Smooth muscle cell (in vitro differentiated cells): ENCODE data around the gene ARHGAP22. TPM values are rescaled to one million over a fixed set of nuclear protein-coding genes. Genes with fewer than 3 reads are reported as not detected.
"Not testable (repeated sequence)": the region's sequence is repeated elsewhere in the genome, so short reads cannot be mapped to it uniquely, and the experiment has no call there.

ENCODE experiments used
- DNase-seq: peaks from one replicate; lab custom pipeline; 2025; ENCODE audit not compliant: unreplicated experiment; lab: John Stamatoyannopoulos, UW
- H2AFZ ChIP-seq: fragments of 200-600 bp; sonication (generic); 2 replicates; pipeline ENCODE4 v1.6.0; 2016; ENCODE audit warnings: antibody characterized with exemption, low read depth, mild to moderate bottlenecking
- H3F3A ChIP-seq: fragments of 200-600 bp; sonication (generic); 2 replicates; pipeline ENCODE4 v1.6.0; 2017; ENCODE audit warnings: antibody characterized with exemption, low read depth
- H3K27ac ChIP-seq: fragments of 200-600 bp; sonication (generic); 2 replicates; pipeline ENCODE4 v1.5.1; 2016; ENCODE audit warnings: low read depth, mild to moderate bottlenecking
- H3K27me3 ChIP-seq: fragments of 200-600 bp; sonication (generic); 2 replicates; pipeline ENCODE4 v1.6.1; 2016; ENCODE audit warnings: low read depth, mild to moderate bottlenecking
- H3K36me3 ChIP-seq: fragments of 200-600 bp; sonication (generic); 2 replicates; pipeline ENCODE4 v1.5.1; 2016; ENCODE audit warnings: low read depth
- H3K4me1 ChIP-seq: fragments of 200-600 bp; sonication (generic); 2 replicates; pipeline ENCODE4 v1.5.1; 2016; ENCODE audit warnings: low read depth
- H3K4me2 ChIP-seq: fragments of 200-600 bp; sonication (generic); 2 replicates; pipeline ENCODE4 v1.6.0; 2016; ENCODE audit warnings: mild to moderate bottlenecking
- H3K4me3 ChIP-seq: fragments of 200-600 bp; sonication (generic); 2 replicates; pipeline ENCODE4 v1.5.1; 2016; ENCODE audit warnings: mild to moderate bottlenecking
- H3K79me2 ChIP-seq: fragments of 200-600 bp; sonication (generic); 2 replicates; pipeline ENCODE4 v1.6.0; 2016; ENCODE audit warnings: low read depth, mild to moderate bottlenecking
- H3K9ac ChIP-seq: fragments of 200-600 bp; sonication (generic); 2 replicates; pipeline ENCODE4 v1.6.0; 2016; ENCODE audit warnings: low read depth
- H3K9me3 ChIP-seq: fragments of 200-600 bp; sonication (generic); replicated peaks from 2 replicates; pipeline ENCODE4 v1.5.1; 2016; ENCODE audit warnings: low read depth
- H4K20me1 ChIP-seq: fragments of 200-600 bp; sonication (generic); 2 replicates; pipeline ENCODE4 v1.6.0; 2016; ENCODE audit warnings: low read depth
- WGBS: methylation state at CpG from one replicate; pipeline ENCODE4 v1.1.7; 2016; ENCODE audit warnings: low lambda C conversion rate; 5-methylcytosine and 5-hydroxymethylcytosine counted together
- polyA plus RNA-seq: library from polyadenylated mRNA; unstranded; fragments of >200 nt; fragmentation: Nextera tagmentation; extraction: Ambion mirVana; gene quantifications from 2 replicates; pipeline ENCODE4 v1.2.1, GENCODE V29; 2016
- total RNA-seq: library from RNA; depleted of rRNA; stranded (reverse); fragments of >200 nt; gene quantifications from 2 replicates; pipeline ENCODE4 v1.2.3, GENCODE V29; 2014
- TF ChIP-seq, protein P1 (sequence below): fragments of 200-600 bp; sonication (generic); IDR thresholded peaks from 2 replicates; pipeline ENCODE4 v1.5.1; 2017; ENCODE audit warnings: borderline replicate concordance, mild to moderate bottlenecking, antibody characterized with exemption; ENCODE audit not compliant: insufficient read depth, poor library complexity, severe bottlenecking

Gene ARHGAP22
- total and polyA plus RNA-seq, 2 experiments from 2014 or later = 1.8 to 8.8 TPM

GRCh38 chr10:48648172-48648942, 43.5 kb upstream of the ARHGAP22 start:
- H3K36me3 ChIP-seq = no peaks in the 10 kb centered on the region
- no peak overlapping the region for H2AFZ ChIP-seq
- no peaks in the 10 kb centered on the region for H3K4me1 ChIP-seq
- H3K27me3 ChIP-seq = peaks cover 35% of the 10 kb centered on the region
- WGBS = 79% methylated on average over 12 of the region's 12 CpGs
- no peaks in the 10 kb centered on the region for H3F3A ChIP-seq
- no peak overlapping the region for H3K4me2 ChIP-seq
- H3K9ac ChIP-seq = no peak overlapping the region
- TF ChIP-seq, protein P1, sequence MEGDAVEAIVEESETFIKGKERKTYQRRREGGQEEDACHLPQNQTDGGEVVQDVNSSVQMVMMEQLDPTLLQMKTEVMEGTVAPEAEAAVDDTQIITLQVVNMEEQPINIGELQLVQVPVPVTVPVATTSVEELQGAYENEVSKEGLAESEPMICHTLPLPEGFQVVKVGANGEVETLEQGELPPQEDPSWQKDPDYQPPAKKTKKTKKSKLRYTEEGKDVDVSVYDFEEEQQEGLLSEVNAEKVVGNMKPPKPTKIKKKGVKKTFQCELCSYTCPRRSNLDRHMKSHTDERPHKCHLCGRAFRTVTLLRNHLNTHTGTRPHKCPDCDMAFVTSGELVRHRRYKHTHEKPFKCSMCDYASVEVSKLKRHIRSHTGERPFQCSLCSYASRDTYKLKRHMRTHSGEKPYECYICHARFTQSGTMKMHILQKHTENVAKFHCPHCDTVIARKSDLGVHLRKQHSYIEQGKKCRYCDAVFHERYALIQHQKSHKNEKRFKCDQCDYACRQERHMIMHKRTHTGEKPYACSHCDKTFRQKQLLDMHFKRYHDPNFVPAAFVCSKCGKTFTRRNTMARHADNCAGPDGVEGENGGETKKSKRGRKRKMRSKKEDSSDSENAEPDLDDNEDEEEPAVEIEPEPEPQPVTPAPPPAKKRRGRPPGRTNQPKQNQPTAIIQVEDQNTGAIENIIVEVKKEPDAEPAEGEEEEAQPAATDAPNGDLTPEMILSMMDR = no peak
- no peaks in the 10 kb centered on the region for H3K9me3 ChIP-seq
- DNase-seq = no peak
- no peak overlapping the region for H3K4me3 ChIP-seq
- no peaks in the 10 kb centered on the region for H4K20me1 ChIP-seq
- no peak overlapping the region for H3K27ac ChIP-seq
- H3K79me2 ChIP-seq = no peaks in the 10 kb centered on the region

DNA sequence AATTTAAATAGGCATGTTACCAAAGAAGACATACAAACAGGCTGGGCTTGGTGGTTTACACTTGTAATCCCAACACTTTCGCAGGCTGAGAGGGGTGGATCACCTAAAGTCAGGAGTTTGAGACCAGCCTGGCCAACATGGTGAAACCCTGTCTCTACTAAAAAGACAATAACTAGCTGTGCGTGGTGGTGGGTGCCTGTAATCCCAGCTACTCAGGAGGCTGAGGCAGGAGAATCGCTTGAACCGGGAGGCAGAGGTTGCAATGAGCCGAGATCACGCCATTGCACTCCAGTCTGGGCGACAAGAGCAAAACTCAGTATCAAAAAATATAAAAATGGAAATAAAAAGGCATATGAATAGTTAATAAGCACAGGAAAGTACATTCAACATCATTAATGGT, 42.2 kb upstream of the ARHGAP22 start:
- WGBS = 95% methylated on average over 7 of the region's 7 CpGs

DNA sequence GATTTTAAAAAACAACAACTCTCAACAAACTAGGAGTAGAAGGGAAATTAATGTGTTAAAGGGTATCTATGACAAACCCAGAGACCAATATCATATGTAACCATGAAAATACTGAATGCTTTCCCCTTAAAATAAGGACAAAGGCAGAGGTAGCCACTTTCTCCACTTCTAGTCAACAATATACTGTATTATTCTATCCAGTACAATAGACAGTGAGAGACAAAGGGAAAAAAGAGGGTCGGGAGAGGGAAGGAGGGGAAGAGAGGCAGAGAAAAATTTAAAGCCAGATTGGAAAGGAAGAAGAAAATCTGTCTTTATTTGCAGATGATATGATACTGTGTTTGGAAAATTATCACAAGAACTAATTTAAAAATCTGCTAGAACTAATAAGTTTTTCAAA, 40.7 kb upstream of the ARHGAP22 start:
- peaks cover 9% of the 10 kb centered on the region for H3K27me3 ChIP-seq
- H3K79me2 ChIP-seq = no peaks in the 10 kb centered on the region
- no peak overlapping the region for H3K27ac ChIP-seq
- WGBS = 75% methylated on average over 1 of the region's 1 CpG
- H2AFZ ChIP-seq = no peak overlapping the region
- no peaks in the 10 kb centered on the region for H3F3A ChIP-seq
- no peaks in the 10 kb centered on the region for H3K36me3 ChIP-seq
- H3K9me3 ChIP-seq = no peaks in the 10 kb centered on the region
- H4K20me1 ChIP-seq = no peaks in the 10 kb centered on the region
- H3K4me3 ChIP-seq = no peak overlapping the region
- TF ChIP-seq, protein P1 = no peak
- DNase-seq = no peak
- no peaks in the 10 kb centered on the region for H3K4me1 ChIP-seq
- no peak overlapping the region for H3K4me2 ChIP-seq
- H3K9ac ChIP-seq = no peak overlapping the region

More for the DNA sequence above, 42.2 kb upstream of the ARHGAP22 start:
- not testable (repeated sequence) for H3K36me3 ChIP-seq, H3F3A ChIP-seq, H3K4me3 ChIP-seq, H3K79me2 ChIP-seq, H3K4me1 ChIP-seq, H3K4me2 ChIP-seq, H3K9ac ChIP-seq, DNase-seq, H2AFZ ChIP-seq, H3K27ac ChIP-seq, H3K9me3 ChIP-seq, H4K20me1 ChIP-seq
- peaks cover 24% of the 10 kb centered on the region for H3K27me3 ChIP-seq

- H3K9me3 ChIP-seq, H3K4me3 ChIP-seq, H3K4me2 ChIP-seq, H3K36me3 ChIP-seq, H4K20me1 ChIP-seq, H3K79me2 ChIP-seq, H3K4me1 ChIP-seq, H3K27ac ChIP-seq, H3F3A ChIP-seq, DNase-seq, H3K27me3 ChIP-seq, H2AFZ ChIP-seq, H3K9ac ChIP-seq: not testable (repeated sequence)
- WGBS = 96% methylated on average over 4 of the region's 4 CpGs
Observed at GRCh38 chr10:48641099-48641690, 36.3 kb upstream of the ARHGAP22 start.
